NCI-H187 treated with DMSO at 0.1 percent for 48 hours (cell line): ENCODE results near the gene MRGPRD.
"Not testable (repeated sequence)": the region's sequence is repeated elsewhere in the genome, so short reads cannot be mapped to it uniquely, and the experiment has no call there.

Source experiments
- DNase-seq: peaks from one replicate; lab custom pipeline; 2025; lab: John Stamatoyannopoulos, UW

Gene MRGPRD

DNA sequence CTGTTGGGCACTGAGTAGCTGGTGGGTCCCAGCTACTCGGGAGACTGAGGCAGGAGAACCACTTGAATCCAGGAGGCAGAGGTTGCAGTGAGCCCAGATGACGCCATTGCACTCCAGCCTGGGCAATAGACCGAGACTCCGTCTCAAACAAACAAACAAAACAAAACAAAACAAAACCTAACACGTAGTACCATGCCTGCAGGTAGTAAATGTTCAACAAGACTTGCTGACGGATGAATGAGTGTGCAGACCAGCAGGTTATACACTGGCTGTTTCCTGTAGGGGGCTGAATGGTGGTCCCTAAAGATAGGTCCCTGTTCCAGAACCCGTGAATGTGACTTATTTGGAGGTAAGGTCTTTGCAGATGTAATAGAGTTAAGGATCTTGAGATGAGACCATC lies 12.8 kb upstream of the MRGPRD start:
- no peak for DNase-seq

DNA sequence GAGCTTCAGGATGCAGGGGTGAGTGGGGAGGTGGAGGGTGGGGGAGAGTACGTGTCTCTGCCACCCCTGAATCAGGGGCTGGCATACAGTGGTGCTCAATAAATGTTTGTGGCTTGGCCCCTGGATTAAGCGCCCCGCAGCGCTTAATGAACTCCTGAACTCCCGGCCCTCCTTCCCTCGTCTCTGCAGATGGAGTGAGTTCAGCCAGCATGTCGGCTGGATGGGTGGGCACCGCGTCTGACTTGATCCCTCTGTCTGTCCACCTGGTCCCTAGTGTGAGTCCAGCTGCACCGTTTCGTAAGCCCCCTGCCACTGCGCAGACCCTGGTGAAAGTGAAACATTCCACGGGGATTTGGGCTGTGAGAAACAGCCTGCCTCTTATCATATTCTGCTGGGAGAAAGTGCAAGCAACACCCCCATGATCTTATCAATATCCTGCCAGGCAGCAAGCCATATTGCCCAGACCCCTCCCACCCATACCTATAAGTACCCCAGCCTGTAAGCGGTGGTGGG lies 12.0 kb upstream of the MRGPRD start:
- no peak for DNase-seq

DNA sequence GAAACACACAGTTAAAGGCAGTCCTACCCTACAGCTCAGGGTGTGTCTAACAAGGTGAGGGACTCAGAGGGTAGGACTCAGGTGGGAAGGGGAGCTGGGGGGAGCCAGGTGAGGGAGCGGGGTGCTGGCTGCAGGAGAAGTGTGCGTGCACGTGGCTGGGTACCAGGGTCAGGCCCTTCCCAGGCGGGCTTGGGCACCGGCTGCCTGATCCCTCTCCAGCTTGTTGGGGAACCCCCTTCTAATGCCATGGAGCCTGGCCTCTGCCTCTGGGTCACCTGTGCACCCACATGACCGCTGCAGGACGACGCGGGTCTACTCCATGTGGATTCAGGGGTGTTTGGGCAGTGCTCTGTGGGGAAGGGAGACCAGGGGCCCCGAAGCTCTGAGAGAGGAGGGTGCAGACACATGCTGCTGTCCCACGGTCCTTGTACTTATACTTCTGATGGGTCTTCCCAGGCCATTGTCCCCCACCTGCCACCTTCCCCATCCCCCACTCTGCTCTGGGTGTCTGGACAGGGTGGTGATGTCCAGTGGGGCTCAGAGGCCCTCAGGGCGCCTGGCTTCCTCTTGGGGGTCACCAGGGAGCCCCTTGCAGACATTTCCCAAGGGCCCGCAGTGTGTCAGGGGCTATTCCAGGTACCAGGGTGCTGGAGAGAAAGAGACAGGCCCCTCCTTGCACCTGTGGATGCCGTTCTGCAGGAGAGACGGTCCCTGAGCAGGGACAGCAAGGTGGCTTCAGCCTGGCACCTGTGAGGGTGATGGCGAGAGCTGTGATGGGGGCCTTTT lies 10.4 kb upstream of the MRGPRD start:
- DNase-seq, result no peak

GRCh38 chr11:68989936-68990606 lies 9.3 kb upstream of the MRGPRD start:
- DNase-seq, result no peak

DNA sequence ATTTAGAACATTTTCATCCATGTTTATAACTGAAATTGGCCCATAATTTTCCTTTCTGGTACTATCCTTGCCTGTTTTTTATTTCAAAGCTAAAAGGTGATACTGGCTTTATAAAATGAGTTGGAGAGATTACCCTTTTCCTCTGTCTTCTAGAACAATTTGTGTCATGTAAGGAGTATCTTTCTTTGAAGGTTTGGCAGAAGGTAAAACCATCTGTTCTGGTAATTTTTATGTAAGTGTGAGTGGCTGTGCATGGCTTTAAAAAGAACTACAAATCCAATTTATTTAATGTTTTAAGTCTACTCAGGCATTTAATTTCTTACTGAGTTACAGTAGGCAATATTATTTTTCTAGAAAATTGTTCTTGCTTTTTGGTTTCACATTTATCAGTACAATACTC lies 7.7 kb upstream of the MRGPRD start:
- DNase-seq, result no peak

DNA sequence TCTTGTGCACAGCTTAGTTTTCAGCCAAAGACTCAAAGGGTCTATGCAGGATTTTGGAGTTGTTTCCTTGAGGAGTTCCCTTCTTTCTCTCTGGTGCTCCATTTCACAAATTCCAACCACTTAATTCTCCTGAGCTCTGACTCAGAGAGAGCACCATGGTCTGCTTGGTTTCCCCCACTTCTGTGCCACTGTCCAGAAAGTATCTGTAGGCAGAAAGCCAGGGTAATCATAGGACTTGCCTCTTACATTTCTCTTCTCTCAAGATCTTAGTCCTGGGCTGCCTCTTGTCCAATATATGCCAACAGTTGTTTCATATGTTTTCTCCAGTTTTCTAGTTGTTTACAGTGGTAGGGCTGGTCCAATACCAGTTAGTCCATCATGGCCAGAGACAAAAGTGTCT lies 6.4 kb upstream of the MRGPRD start:
- DNase-seq, result no peak

- no peak for DNase-seq
These were observed 3.0 kb upstream of the MRGPRD start for GRCh38 chr11:68983801-68984200.

GRCh38 chr11:68982134-68982533 lies 1.3 kb upstream of the MRGPRD start:
- DNase-seq, result no peak

GRCh38 chr11:68979931-68980775 lies 633 bp downstream of the MRGPRD start:
- DNase-seq, result no peak

- DNase-seq, result no peak
These were observed 1.7 kb downstream of the MRGPRD start for GRCh38 chr11:68978931-68979594.

DNA sequence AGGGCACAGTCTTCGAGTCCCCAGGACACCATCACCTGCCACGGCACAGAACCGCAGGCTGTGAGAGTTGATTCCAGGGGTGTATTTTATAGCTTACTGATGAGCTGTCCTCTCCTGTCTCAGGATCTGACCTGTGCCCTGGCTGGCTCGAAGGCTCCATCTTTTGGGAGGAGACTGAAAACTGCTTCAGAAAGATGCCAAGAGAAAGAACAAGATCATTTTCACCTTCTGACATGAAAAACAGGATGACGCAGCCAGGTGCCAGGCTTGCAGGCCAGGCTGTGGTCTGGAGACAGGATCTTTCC lies 2.2 kb downstream of the MRGPRD start:
- DNase-seq, result no peak

DNA sequence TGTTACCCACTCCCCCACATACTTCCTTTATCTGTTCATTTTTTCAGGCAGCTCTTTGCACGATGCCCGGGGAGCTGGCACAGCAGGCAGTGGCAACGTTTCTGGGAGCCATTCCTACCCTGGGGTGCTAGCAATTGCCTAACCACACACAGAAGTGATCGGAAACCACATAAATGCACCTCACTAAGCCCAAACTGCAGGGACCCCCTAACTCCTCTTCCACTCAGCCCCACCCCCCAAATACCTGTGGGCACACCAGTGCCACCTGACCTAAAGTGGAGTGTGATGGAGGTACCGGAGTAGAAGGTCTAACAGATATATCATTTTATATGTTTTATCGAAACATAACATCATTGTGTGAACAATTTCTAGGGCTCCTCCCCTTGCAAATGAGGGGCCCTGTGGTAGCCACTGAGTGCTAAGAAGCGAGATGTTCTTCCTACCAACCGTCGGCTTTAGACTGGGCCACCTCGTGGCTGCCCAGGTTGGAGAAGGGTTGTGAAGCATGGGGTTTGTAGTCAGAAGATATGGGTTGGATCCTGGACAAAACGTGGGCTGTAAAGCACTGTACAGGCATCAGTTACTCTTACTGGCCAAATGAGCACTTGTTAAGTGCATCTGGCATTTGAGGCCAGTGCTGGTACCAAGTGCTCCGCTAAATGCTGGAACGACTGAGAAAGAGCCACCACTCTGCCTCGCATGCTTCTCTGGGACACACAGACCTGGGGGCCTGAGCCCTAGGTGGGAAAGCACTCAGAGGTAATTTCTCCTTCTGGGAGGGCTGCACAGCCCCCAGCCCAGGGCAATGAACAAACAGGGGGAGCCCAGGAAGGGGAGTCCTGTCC lies 2.8 kb downstream of the MRGPRD start:
- no peak for DNase-seq

GRCh38 chr11:68976563-68976962 lies 4.2 kb downstream of the MRGPRD start:
- no peak for DNase-seq

- no peak for DNase-seq
These were observed 4.7 kb downstream of the MRGPRD start for GRCh38 chr11:68976095-68976494.

GRCh38 chr11:68974421-68975194 lies 6.2 kb downstream of the MRGPRD start:
- DNase-seq, result no peak

DNA sequence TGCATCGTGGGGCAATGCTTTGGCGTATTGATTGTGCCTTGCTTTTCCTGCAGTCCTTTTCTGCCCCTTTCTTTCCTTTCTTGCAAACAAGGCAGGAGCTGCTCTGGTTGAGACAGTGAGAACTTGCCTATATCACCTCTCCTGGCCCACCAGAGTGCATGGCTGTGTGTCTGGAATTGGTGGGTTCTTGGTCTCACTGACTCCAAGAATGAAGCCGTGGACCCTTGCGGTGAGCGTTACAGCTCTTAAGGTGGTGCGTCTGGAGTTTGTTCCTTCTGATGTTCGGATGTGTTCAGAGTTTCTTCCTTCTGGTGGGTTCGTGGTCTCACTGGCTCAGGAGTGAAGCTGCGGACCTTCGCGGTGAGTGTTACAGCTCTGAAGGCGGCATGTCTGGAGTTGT lies 7.1 kb downstream of the MRGPRD start:
- not testable (repeated sequence) for DNase-seq

DNA sequence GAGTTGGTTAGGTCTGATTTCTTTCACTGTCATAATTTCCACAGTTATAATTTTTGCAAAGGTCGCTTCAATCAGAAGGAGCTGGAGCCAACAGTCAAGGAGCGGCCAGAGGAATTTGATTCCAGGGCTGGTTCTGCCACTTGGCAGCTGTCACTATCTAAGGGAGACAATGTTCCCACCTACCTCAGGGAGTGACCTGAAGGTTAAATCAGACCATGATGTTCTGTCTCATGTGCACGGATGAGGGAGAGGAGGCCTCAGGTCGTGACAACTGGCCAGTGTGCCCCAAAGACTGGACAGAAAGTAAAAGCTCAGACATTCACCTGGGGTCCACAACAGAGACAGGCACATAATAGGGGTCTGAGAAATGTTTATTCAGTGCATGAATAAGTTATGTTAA lies 7.6 kb downstream of the MRGPRD start:
- no peak for DNase-seq

- DNase-seq, result no peak
These were observed 9.7 kb downstream of the MRGPRD start for GRCh38 chr11:68970921-68971636.

- DNase-seq, result no peak
These were observed 11.4 kb downstream of the MRGPRD start for GRCh38 chr11:68969386-68969785.
